LHCN-M2 (cell line): ENCODE data around the gene KRT34. TPM values are rescaled to one million over a fixed set of nuclear protein-coding genes. Genes with fewer than 3 reads are reported as not detected.
"Not testable (repeated sequence)": the region's sequence is repeated elsewhere in the genome, so short reads cannot be mapped to it uniquely, and the experiment has no call there.

Experiments used
- DNase-seq: peaks from one replicate; pipeline ENCODE4 v3.0.0-alpha.2; 2012; ENCODE audit warnings: low read depth
- total RNA-seq: library from RNA; depleted of rRNA; stranded (reverse); fragments of >200 nt; gene quantifications from 2 replicates; pipeline ENCODE4 v1.2.3, GENCODE V29; 2014

Gene KRT34
- total RNA-seq, 1 experiment from 2014 or later: 0.29 TPM

DNA sequence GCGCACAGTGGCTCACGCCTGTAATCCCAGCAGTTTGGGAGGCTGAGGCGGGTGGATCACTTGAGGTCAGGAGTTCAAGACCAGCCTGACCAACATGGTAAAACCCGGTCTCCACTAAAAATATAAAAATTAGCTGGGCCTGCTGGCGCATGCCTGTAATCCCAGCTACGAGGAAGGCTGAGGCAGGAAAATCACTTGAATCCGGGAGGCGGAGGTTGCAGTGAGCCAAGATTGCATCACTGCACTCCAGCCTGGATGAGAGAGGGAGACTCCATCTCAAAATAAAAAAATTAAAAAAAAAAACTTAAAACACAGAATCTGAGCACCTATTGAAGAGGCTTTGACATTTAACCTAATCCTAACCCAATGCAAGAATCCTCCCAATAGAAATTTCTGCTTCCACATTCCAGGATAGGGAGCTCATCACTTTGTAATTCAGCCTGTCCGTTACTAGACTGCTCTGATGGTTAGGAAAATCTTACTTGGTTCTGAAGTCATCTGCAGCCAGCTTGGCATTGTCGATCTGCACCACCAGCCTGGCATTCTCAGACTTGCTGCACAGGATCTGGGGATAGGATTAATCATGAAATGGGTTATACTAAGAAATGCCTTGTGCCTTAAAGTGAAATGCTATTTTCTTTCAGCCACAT is 14.6 kb downstream of the KRT34 start:
- DNase-seq: peak; percentile 30

DNA sequence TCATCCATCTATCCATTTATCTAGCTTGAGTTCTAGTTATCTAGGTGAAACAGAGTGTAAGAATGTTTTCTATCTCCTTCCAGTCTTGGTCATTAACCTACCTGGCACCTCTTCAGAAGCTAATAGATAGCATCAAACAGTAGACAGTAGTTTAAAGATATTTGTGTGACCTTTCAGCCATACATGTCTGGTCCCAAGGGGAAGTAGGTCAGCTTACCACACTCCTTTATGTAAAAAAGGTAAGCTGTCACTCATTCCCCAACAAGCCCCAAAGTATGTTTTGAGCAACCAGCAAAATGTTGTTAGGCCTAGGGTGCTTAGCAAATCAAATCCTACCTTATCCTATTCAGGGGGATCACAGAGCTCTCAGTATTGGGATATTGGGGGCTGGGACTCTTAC is 16.0 kb downstream of the KRT34 start:
- DNase-seq: no peak

DNA sequence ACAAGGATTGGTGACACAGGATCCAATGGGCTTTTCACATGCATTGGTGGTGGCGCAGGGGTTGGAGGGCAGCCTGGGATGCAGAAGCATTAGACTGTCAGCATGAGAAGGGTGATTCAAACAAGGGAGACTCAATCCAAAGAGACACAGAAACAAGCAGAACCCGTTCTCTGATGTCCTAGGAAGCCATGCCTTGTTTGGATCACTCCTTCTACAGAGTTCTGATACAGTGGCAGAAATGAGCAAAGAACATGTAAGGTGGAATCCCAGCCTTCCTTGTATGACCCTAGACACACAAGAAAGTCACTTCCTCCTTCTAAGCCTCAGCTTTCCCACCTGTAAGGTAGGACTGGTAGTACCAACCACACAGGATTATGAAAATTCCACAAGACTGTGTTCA is 18.2 kb downstream of the KRT34 start:
- DNase-seq: no peak

DNA sequence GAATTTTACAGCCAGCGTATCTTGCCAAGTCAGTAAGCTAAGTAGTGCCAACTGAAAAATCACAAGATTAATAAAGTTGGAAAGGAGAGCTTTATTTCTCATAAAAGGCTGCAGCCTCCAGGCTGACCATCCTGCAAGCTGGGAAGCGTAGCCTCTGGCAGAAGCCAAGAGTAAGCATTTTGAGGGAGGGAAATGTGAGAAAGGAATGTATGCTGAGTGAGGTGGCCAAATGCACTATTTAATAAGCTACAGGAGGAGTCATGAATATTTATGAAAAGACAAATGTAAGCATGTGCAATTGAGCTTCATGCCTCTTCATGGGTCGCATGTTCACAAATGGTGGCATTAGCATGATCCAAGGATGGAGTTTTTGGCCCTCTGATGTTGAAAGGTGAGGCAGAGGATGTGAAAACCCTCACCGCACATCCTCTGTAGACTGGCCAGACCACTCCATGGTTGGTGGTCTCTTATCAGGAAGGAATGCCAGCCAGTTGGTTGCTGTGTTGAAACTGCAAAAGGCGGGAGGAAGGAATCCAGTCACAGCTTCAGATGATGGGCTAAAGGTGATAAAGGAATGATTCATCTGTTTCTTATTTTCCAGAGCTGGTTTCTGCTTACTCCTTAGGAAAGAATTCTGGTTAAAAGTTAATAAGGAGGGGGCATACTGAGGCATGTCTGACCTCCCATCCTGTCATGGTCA is 21.7 kb downstream of the KRT34 start:
- no peak for DNase-seq

DNA sequence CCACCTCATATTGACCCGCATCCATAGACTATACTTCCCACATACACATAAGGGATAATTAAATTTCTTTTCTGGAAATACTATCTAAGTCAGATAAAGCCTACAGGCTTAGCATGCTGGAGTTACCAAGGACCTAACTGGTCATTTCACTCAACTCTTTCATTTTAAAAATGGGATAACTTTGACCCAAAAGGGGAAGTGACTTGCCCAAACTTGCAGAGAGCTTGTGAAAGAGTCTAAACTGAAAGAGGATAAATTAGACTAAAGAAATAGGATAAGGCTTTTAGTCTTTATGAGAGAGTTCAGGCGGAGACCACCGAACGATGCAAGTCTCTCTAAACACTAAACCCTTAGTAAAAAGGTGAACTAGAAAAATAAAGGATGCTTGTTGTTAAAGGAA is 27.6 kb downstream of the KRT34 start:
- no peak for DNase-seq

DNA sequence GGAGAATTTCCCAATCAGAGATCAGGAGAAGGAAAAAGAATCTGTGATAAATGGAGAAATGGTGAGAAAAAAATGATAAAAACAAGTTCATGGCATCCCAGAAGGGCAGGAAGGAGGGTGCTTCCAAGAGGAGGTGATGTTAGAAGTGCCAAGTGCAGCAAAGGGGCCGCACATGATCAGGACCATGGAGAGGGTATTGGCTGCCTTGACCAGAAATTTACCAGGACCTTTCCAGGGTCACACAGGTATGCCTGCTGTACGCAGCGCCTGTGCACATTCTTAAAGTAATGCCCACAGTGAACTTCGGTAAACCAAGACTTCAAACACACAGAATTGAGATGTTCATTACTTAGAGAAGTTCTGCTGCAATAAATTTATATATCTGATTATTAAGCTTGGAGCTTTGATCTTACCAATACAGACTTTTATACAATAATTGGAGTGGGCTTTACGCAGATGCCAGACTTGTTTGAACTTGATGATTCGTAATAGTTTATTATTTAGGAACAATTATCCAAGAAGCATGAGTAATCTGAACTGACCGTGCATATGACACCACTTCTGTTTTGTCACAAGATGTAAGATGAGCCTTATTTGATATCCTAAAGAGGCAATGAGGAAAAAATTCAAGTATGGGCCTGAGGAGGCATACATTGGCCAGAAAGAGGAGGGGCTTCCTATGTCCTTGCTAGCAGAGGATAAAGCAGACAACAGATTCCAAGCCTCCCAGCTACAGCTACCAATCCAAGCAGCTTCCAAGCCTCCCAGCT is 29.3 kb downstream of the KRT34 start:
- no peak for DNase-seq

DNA sequence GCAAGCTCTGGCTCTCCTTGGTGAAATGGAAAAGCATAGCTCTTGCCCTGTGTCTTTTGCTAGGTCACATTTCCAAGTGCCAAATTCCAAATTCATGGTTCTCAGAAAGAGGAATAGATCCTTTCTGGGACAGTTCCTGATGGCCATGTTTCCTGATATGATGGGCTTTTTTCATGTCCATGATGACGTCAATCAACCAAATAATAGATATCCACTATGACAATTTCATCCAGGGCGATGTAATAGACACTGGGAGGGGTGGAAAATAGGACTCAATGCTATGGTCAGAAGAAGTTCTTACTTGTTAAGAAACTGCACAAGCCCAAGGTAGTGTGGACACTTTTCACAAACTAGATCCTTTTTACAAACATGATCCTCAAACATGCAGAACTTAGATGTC is 30.9 kb downstream of the KRT34 start:
- no peak for DNase-seq

DNA sequence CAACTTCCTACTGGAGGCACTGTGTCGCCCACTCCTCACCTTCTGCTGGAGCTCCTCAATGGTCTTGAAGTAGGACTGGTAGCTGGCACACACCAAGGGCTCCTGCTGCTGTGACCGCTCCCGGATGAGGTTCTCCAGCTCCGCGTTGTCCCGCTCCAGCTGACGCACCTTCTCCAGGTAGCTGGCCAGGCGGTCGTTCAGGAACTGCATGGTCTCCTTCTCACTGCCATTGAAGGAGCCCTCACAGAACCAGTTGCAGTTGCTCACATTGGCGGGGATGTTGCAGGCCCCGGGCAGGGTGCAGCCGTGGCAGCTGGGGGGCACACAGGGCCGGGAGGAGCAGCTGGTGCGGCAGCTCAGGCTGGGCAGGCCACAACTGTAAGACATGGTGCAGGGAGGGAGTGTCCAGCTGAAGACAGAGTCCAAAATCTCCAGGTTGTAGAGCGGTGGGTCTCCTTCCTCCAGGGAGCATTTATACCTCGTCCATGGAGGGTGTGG is 31.7 kb downstream of the KRT34 start, which contains the start of gene KRT33A:
KRT33A (minus strand) TSS at position 448 of the 498 bp plus-strand sequence; CDS start at position 387, 61 bp downstream.
- not testable (repeated sequence) for DNase-seq

DNA sequence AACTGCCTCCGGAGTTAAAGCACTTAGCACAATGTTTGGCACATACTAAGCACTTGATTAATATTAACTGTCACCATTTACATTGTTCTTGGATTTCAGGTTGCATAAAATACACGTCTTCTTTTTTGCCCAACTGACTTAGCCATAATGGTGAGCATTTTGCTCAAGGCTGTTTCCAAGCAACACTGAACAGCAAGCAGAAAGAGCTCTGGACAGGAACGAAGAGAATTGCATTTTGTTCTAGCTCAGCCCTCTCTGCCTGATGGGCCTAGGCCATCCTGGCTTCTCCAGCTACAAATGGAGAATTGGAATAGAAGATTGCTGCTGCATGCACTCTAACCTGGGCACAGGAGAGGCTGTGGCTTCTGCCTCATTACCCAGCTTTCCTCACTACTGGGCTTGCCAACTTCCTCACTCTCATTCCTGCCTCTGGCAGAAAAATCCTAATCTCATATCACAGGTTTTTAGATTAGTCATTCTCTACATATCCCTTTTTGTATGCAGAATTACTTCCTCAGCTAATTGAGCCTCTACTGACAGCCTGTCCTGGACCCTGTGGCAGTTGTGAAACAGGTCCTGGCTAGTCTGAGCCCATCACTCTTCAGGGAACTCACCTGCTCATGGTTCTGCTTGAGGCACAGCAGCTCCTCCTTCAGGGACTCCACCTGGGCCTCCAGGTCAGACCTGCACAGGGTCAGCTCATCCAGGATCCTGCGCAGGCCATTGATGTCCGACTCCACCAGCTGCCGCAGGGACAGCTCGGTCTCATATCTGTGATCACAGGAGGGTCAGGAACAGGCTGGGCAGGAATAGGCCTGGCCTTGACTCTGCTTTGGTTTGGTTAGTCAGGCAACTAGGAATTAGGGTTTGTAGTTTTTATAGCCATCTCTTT is 34.0 kb downstream of the KRT34 start:
- no peak for DNase-seq

DNA sequence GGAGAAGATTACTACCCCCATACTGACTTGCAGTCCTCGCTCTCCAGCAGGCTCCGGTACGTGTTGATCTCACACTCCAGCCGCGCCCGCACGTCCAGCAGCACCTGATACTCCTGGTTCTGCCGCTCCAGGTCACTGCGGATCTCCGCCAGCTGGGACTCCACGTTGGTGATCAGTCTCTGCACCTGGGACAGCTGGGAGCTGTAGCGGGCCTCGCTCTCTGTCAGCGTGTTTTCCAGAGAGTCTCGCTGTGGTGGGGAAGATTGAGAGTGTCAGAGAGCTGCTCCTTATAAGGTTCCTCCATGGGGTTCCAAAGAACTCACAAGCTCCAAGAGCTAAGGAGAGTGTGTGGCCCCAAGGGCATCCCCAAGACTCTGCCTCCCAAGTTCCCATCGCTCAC is 35.7 kb downstream of the KRT34 start:
- not testable (repeated sequence) for DNase-seq

DNA sequence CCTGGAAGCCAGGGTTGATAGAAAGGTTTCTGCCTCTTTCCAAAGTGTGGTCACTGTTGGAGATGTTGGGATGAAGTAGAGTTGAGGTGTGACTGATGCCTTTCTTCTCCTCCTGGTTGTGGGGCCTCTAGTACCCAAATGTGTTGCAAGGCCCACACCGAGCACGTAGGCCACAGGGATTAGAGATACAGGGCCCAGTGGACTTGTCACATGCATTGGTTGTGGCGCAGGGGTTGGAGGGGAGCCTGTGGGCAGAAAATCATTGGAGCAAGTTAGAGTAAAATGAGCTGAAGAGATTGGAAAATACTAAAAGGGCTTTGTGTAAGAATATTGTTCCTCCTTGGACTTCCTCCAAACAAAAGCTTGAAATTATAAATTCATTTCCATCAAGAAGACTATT is 36.1 kb downstream of the KRT34 start:
- DNase-seq: no peak

DNA sequence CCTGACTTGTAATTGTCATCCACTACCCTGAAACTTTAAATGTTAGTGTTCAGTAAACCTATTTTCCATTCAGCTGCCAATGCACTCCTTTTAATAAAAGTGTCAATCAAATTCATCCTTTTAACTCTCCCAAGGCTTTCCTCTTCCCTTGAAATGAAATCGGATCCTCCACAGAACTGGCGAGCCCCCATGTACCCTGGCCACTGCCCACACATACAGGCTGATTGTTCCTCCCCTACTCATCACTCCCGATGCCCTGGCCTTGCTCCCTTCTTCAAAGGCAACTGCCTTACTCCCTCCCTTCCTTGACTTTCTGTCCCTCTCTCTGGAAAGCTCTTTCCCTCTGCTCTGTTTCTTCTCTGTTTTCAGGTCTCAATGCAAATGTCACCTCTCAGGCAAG is 39.1 kb downstream of the KRT34 start:
- no peak for DNase-seq

DNA sequence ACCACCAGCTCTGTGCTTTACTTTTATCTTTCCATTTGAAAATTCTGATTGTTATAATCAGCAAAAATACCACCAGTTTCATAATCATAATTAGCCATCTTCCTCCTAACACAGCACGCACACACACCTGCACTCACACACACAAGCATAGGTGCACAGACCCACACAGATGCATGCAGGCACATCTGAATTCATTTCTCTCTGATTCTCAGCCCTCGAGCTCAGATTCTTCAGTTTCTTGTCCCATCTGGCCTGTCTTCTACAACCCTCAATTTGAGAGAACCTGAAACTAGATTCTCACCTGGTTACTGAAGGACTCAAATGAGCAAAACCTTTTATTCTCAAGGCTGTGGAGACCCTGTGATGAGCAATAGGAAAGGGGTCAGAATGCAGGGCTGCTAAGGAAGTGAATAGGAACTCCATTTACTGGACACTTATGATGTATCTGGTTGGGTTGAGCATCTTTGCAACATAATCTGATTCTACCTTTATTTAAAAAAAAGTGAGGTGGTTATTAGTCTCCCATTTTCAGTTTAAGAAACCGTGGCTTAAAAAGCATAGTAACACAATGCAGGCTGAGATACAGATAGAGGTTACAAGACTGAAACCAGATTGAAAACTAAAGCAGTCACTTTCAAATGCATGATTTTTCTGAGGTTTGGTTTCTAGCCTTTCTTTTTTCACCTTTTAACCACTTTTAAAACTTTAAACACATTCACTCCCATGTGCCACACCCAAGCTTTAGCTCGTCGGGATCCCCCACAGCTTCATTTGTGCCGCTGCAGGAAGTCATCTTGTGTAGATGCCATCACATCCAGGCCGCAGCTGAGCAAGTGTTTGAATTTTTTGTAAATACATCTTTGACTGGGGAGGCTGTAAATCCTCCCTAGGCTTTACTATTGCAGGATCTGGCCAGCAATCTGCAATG is 40.9 kb downstream of the KRT34 start:
- no peak for DNase-seq

DNA sequence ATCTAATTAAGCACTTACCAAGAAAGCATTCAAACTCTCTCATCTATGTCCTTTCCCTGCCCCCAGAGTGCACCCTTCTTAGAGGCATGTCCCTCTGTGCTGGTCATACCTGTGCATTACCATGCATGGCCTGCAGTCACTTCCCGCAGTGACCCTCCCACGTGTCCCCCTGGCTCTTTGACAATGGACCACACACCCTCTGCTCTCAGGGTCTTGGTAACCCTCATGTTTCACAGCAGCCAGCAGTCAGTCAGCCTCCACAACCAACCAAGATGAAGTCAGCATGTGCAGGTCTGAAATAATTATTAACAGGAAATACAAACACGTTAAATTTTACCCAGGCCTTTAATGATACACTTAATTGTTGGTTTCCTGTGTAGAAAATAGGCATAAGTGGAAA is 41.6 kb downstream of the KRT34 start:
- no peak for DNase-seq

DNA sequence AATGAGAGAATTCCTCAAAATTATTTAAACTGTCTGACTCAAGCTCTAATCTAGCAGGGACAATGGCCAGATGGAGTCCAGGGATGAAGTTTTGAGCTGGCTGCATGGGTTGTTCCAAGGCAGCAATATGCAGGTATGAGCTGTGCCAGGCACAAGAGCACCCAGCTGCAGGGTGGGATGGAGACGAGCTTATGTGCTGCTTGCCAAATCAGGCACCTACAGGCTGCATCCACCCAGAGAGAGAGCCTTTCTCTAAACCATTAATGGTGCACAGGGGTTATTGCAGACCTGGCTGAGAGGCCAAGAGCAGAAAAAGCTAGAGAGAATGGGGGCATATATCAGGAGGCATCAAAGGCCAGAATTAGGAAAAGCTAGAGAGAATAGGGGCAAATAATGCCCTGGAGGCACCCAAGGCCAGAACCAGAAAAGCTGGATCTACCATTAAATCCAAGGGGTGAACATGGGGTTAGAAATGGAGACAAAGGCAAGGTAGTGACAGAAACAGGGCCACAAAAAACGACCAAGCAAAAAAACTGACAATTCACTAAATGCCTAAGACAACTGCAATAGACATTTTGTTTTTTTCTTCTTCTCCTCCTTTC is 42.4 kb downstream of the KRT34 start:
- no peak for DNase-seq

DNA sequence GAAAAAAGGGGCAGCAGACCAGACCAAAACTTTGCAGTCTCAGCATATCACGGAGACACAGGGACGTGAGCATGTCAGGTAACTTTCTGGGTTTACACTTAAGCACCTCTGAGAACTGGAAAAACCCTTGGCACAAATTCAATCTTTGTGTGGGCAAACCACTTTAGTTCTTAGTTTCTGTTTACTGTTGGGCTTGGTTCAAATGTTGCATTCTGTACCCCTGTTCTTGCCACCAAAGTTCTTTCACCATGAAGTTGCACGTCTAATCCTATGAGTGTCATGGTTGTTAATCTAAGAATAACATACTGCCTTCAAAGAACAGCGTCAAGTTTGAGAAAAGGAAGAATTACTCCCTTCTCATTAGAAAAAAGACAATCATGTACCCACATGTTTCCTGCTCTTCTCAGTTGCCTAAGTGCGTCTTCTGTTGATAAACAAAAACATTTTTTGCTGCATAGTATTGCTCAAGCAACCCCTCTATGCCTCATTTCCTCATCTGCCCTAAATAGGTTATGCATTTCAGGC is 43.1 kb downstream of the KRT34 start:
- no peak for DNase-seq

DNA sequence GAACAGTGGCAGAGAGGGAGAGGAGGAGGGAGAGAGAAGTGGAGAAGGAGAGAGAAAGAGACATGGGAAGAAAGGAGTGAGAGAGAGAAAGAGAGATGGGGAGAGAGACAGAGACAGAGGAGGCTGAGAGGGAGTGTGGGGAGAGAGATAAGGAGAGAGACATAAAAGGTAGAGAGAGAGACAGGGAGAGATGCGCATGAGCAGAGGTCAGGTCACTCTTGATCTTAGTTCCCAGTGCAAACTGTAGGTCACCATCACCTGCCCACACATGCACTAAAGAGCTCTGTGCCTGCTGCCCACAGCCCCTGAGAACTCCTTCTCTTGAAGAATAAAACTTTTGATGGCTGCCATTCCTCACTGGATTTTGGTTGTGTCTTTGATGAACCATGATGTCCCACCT is 46.4 kb downstream of the KRT34 start:
- no peak for DNase-seq

DNA sequence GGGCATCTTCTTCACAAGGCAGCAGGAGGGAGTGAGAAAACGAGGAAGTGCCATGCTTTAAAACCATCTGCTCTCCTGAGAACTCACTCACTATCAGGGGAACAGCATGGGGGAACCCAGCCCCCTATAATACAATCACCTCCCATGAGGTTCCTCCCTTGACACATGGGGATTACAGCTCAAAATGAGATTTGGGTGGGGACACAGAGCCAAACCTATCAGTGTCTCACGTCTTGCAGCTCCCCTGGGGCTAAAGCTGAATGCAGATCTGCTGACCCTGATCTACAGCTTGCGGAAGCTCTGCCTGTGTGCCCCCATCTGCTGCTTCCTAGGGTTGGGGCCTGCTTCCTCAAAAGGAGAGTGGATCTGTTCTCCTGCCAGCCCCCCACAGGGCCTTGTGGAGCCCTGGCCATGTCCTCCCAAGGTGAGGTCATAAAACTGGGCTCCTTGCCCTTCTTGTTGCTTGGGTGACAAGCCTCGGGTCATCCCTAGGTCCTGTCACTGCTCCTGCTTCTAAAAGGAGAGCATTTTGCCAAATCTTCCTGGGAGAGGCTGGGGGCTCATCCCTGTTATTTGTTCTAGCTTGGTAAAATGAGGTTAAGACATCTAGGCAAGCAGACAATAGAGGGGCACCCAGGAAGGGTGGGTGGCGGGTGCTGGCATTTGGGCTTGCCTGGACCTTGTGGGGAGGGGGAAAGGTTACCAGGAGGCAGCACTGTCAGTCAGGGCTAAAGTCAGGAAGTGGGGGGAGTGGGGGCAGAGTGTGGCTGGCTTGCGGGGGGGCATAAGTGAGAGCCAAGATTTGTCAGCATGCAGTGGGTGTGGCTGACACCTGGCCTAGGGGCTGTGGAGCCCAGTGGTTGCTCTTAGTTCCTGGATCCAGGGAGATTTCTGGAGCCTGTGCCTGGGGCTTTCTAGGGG is 47.5 kb downstream of the KRT34 start:
- no peak for DNase-seq

DNA sequence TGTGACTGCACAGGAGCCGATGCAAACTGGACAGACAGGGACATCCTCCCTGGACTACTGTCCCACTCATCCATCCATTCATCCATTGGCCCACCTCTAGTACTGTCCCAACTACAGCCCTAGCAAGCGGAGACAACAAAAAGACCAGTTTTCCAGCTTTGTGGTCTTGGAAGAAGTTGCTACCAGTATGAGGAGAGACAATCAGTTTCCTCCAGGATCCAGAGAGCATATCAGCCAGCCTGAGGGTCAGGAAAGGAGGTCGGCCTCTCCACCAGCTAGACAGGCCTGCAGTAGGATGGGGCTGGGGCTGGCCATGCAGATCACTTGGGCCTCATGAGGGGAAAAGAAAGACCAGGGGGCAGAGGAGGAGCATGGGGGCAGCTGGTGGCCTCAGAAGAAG is 48.3 kb downstream of the KRT34 start:
- DNase-seq: no peak
